ENCODE data around the gene BRIP1.

The BRIP1 gene

GRCh38 chr17:61632826-61633225 is 230.5 kb downstream of the BRIP1 start:
- no peak for DNase-seq (ENCODE audit: low read depth, low spot score)
- no peak overlapping the region for H3K4me3 ChIP-seq (ENCODE audit: low read length)

- H3K4me3 ChIP-seq (ENCODE audit: low read length) = no peak overlapping the region
- DNase-seq (ENCODE audit: low read depth, low spot score) = no peak
Observed at GRCh38 chr17:61631800-61632199, 231.5 kb downstream of the BRIP1 start.
